Measurements from ENCODE around the gene ACSL5. TPM values are rescaled to one million over a fixed set of nuclear protein-coding genes. Genes with fewer than 3 reads are reported as not detected.

ACSL5 gene
- total and polyA plus RNA-seq, 9 donors: 7.9 to 34.2 (median 20.6) TPM

DNA sequence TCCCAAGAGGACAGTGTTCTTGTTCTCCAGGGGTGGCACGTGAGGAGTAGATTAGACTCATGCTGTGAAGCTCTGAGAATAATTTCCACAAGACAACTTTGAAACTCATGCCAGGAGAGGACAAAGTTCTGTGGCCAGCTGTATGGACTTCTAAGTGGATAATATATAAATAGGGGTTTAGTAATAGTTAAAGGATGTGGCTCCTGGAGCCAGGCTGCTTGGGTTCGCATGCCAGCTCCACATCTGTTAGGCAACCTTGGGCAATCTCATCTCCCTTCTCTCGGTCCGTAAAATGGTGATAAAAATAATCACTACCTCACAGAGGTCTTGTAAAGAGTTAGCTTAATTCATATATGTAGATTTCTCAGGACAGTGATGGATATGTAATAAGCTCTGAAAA lies 35.8 kb downstream of the ACSL5 start:
- Histone ChIP-seq H3K36me3 (no peaks in the 10 kb centered on the region), H3K27ac (no peak overlapping the region), H3K4me1 (ENCODE audit: insufficient read depth) (no peaks in the 10 kb centered on the region), H3K27me3 (no peaks in the 10 kb centered on the region), H3K4me3 (no peak overlapping the region), H3K9me3 (no peaks in the 10 kb centered on the region)
- no peak for DNase-seq
- WGBS, 3 donors: 41 to 59% (median 48%) methylated on average over 4 of the region's 4 CpGs
- intact Hi-C loops (cut with DNase I): no loop called here
- no peak for TF ChIP-seq POLR2A (IDR thresholded peaks at IDR 0.05)
- no peak for TF ChIP-seq EP300 (IDR thresholded peaks at IDR 0.05)
- TF ChIP-seq, protein P1, sequence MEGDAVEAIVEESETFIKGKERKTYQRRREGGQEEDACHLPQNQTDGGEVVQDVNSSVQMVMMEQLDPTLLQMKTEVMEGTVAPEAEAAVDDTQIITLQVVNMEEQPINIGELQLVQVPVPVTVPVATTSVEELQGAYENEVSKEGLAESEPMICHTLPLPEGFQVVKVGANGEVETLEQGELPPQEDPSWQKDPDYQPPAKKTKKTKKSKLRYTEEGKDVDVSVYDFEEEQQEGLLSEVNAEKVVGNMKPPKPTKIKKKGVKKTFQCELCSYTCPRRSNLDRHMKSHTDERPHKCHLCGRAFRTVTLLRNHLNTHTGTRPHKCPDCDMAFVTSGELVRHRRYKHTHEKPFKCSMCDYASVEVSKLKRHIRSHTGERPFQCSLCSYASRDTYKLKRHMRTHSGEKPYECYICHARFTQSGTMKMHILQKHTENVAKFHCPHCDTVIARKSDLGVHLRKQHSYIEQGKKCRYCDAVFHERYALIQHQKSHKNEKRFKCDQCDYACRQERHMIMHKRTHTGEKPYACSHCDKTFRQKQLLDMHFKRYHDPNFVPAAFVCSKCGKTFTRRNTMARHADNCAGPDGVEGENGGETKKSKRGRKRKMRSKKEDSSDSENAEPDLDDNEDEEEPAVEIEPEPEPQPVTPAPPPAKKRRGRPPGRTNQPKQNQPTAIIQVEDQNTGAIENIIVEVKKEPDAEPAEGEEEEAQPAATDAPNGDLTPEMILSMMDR (IDR thresholded peaks at IDR 0.05): no peak

DNA sequence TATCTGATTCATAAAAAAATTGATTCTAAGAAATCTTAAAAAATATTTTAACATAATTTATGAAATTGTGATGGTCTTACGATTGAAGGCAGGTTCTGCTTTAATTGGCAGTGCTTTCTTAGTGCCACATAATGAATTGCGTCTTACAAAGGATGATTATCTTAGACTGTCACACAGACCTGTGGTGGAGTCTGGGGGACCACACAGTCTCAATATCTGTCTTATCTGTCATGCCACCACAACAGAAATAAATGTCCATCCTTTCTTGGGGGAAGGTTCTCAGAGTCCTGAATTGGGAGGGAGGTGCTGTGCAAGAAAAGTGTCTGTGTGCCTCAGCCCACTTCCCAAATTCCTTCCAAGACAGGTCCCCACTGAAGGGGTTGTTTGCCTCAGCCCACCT lies 38.8 kb downstream of the ACSL5 start:
- Histone ChIP-seq H3K9me3 (no peaks in the 10 kb centered on the region), H3K4me3 (no peak overlapping the region), H3K4me1 (ENCODE audit: insufficient read depth) (no peaks in the 10 kb centered on the region), H3K27me3 (no peaks in the 10 kb centered on the region), H3K27ac (no peak overlapping the region), H3K36me3 (no peaks in the 10 kb centered on the region)
- no peak for DNase-seq
- intact Hi-C loops (cut with DNase I): no loop called here
- WGBS, 3 donors: 86 to 96% (median 90%) methylated on average over 2 of the region's 2 CpGs
- TF ChIP-seq, protein P1 (IDR thresholded peaks at IDR 0.05): no peak
- TF ChIP-seq POLR2A (IDR thresholded peaks at IDR 0.05): no peak
- no peak for TF ChIP-seq EP300 (IDR thresholded peaks at IDR 0.05)

DNA sequence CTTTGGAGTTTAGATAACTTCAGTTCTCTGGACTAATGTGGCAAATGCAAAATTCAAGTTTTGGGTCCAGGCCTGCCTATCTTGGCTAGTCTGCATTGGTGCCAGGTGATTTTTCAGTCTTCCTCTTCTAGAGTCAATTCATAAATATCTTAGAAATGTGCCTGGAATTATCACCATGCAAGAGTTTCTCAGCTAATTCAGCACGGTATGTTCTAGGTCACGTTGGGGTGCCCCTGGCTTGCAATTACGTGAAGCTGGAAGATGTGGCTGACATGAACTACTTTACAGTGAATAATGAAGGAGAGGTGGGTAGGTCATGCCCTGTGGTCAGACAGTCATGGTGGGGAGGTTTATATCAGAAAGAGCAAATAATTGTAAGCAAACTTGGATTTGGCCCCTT lies 47.8 kb downstream of the ACSL5 start:
- TF ChIP-seq, protein P1 (IDR thresholded peaks at IDR 0.05): no peak
- TF ChIP-seq POLR2A (IDR thresholded peaks at IDR 0.05) (no peak), EP300 (IDR thresholded peaks at IDR 0.05) (no peak)
- intact Hi-C loops (cut with DNase I): no loop called here
- 82 to 93% (median 83%) methylated on average over 3 of the region's 3 CpGs for WGBS, 3 donors
- Histone ChIP-seq H3K9me3 (no peaks in the 10 kb centered on the region), H3K36me3 (no peaks in the 10 kb centered on the region), H3K4me3 (no peak overlapping the region), H3K27me3 (no peaks in the 10 kb centered on the region), H3K27ac (no peak overlapping the region), H3K4me1 (ENCODE audit: insufficient read depth) (no peaks in the 10 kb centered on the region)
- no peak for DNase-seq

DNA sequence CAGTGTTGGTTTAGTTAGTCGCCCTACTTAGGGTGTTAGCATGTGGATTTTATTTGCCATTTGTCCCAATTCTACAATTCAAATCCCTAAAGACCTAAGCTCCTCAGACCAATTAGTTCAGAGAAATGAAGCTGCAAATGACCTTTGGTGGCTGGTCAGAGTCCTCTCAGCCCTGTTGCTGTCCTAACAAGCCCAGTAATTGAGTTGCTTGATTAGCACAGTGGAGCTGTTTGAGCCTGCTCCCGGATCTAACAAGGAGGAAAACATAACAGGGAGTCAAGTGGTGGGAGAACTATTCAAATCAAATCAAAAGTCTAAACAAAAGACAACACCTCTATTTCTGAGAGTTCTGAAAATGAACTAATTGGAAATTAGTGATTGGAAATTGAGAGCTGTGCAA lies 50.7 kb downstream of the ACSL5 start:
- 54 to 62% (median 60%) methylated on average over 2 of the region's 2 CpGs for WGBS, 3 donors
- TF ChIP-seq, protein P1 (IDR thresholded peaks at IDR 0.05): no peak
- TF ChIP-seq EP300 (IDR thresholded peaks at IDR 0.05) (no peak), POLR2A (IDR thresholded peaks at IDR 0.05) (no peak)
- Histone ChIP-seq H3K4me1 (ENCODE audit: insufficient read depth) (no peaks in the 10 kb centered on the region), H3K9me3 (no peaks in the 10 kb centered on the region), H3K4me3 (no peak overlapping the region), H3K27ac (no peak overlapping the region), H3K36me3 (no peaks in the 10 kb centered on the region), H3K27me3 (no peaks in the 10 kb centered on the region)
- DNase-seq: no peak
- intact Hi-C loops (cut with DNase I): no loop called here

DNA sequence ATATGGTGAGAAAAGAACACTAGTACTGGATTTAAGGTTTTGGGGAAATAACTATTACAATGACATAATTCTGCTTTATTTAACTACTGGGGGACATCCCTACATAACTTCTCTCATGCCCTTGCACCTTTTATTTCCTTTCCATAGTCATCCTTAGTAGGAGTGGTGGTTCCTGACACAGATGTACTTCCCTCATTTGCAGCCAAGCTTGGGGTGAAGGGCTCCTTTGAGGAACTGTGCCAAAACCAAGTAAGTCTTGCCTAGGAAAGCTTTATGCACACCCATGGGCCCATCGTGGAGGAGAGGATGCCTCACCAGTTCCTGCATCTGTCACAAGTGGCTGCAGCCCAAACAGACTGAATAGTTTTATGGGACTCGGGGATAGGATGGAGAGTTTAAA lies 52.2 kb downstream of the ACSL5 start:
- Histone ChIP-seq H3K4me1 (ENCODE audit: insufficient read depth) (no peaks in the 10 kb centered on the region), H3K4me3 (no peak overlapping the region), H3K27me3 (no peaks in the 10 kb centered on the region), H3K27ac (no peak overlapping the region), H3K36me3 (no peaks in the 10 kb centered on the region), H3K9me3 (no peaks in the 10 kb centered on the region)
- no peak for DNase-seq
- intact Hi-C loops (cut with DNase I): no loop called here
- WGBS, 3 donors: 54 to 61% (median 60%) methylated on average over 2 of the region's 2 CpGs
- TF ChIP-seq EP300 (IDR thresholded peaks at IDR 0.05) (no peak), POLR2A (IDR thresholded peaks at IDR 0.05) (no peak)
- TF ChIP-seq, protein P1 (IDR thresholded peaks at IDR 0.05): no peak
